ENCODE results near the gene H6PD. TPM values are rescaled to one million over a fixed set of nuclear protein-coding genes. Genes with fewer than 3 reads are reported as not detected.
A peak's percentile ranks its signal among the peaks of the same experiment; 100 is the strongest.

The H6PD gene
- total and polyA plus RNA-seq, 4 donors: 4.8 to 65.4 (median 40.2) TPM

DNA sequence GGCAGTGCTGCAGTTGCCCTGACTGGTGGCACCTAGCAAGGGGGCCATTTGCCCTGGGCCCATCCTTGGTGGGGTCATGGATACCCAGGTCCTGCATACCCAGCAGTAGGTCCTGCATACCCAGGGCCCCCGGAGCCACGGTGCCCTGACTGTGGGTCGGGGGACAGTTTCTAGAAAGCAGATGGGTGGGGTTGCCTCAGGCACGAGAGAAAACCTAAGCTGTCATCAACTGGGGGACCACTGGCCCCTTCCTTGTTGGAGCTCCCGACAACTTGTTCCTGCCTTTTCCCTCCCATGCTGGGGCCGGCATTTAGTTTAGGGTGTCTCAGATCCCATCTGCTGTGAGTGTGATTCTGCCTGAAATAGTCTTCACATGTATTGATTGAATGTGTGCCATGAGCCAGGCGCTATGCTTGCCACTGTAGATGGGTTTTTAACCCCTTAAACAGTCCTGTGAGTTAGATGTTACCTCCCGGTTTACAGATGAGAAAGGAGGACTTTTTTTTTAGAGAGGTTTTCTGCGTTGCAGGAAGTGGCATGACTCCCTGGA, 73.7 kb downstream of the H6PD start:
- H3K4me3 ChIP-seq (ENCODE audit: low read length in 2 of 2): no peak overlapping the region
- DNase-seq (no peak), ATAC-seq (ENCODE audit: low FRiP score) (no peak)
- no peaks in the 10 kb centered on the region for H3K9me3 ChIP-seq (ENCODE audit: control insufficient read depth, low read length)
- peaks cover 0 to 2% of the 10 kb centered on the region in 2 donors for H3K4me1 ChIP-seq (ENCODE audit: control insufficient read depth in 1 of 2, insufficient read depth in 2 of 2, low read length in 2 of 2)
- H3K36me3 ChIP-seq (ENCODE audit: control insufficient read depth in 1 of 2, insufficient read depth in 2 of 2, low read length in 1 of 2): no peaks in the 10 kb centered on the region
- 34 to 36% methylated on average over 9 of the region's 9 CpGs for WGBS, 2 donors
- H3K27ac ChIP-seq (ENCODE audit: low read depth in 1 of 2, low read length in 2 of 2): no peak overlapping the region
- no peaks in the 10 kb centered on the region for H3K27me3 ChIP-seq (ENCODE audit: control insufficient read depth in 1 of 2, insufficient read depth in 2 of 2, low read length in 1 of 2)
- intact Hi-C loops (cut with DNase I): no loop called here

DNA sequence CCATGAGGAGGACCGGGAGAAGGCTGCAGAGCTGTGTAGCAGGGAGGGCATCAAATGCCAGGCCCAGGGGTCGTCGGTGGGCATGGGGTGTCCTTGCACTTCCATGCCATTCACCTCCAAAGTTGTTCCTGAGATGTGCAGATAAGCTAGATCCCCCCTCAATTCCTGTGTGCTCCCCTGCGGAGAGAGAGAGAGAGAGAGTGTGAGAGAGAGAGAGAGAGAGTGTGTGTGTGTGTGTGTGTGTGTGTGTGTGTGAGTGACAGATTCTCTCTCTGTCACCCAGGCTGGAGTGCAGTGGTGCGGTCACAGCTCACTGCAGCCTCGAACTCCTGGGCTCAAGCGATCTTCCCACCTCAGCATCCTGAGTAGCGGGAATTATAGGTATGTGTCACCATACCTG, 74.5 kb downstream of the H6PD start:
- Histone ChIP-seq H3K27ac (ENCODE audit: low read depth in 1 of 2, low read length in 2 of 2) (no peak overlapping the region), H3K4me3 (ENCODE audit: low read length in 2 of 2) (no peak overlapping the region), H3K4me1 (ENCODE audit: control insufficient read depth in 1 of 2, insufficient read depth in 2 of 2, low read length in 2 of 2) (no peaks in the 10 kb centered on the region), H3K27me3 (ENCODE audit: control insufficient read depth in 1 of 2, insufficient read depth in 2 of 2, low read length in 1 of 2) (no peaks in the 10 kb centered on the region), H3K9me3 (ENCODE audit: control insufficient read depth, low read length) (no peaks in the 10 kb centered on the region), H3K36me3 (ENCODE audit: control insufficient read depth in 1 of 2, insufficient read depth in 2 of 2, low read length in 1 of 2) (no peaks in the 10 kb centered on the region)
- DNase-seq: no peak
- WGBS, 2 donors: 87 to 89% methylated on average over 8 of the region's 8 CpGs
- ATAC-seq (ENCODE audit: low FRiP score): no peak
- intact Hi-C loops (cut with DNase I): no loop called here

DNA sequence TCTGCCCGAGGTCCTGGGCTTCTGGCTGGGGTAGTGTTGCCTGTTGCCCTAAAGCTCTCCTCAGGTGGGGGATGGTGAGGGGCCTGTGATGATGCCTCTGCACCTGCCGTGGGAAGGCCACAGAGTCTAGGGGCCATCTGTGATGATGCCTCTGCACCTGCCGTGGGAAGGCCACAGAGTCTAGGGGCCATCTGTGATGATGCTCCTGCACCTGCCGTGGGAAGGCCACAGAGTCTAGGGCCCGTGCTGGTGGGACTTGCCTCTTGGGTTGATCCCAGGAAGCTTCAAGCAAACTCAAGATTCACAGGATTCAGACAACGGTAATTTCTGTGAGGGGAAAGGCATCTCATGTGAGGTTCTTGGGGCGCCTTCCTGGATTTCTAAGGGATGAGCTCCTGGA, 75.4 kb downstream of the H6PD start:
- Histone ChIP-seq H3K36me3 (ENCODE audit: control insufficient read depth in 1 of 2, insufficient read depth in 2 of 2, low read length in 1 of 2) (no peaks in the 10 kb centered on the region), H3K4me3 (ENCODE audit: low read length in 2 of 2) (no peak overlapping the region), H3K9me3 (ENCODE audit: control insufficient read depth, low read length) (no peaks in the 10 kb centered on the region), H3K27ac (ENCODE audit: low read depth in 1 of 2, low read length in 2 of 2) (no peak overlapping the region), H3K4me1 (ENCODE audit: control insufficient read depth in 1 of 2, insufficient read depth in 2 of 2, low read length in 2 of 2) (no peaks in the 10 kb centered on the region), H3K27me3 (ENCODE audit: control insufficient read depth in 1 of 2, insufficient read depth in 2 of 2, low read length in 1 of 2) (no peaks in the 10 kb centered on the region)
- ATAC-seq (ENCODE audit: low FRiP score): no peak
- intact Hi-C loops (cut with DNase I): no loop called here
- no peak for DNase-seq
- WGBS, 2 donors: 72 to 78% methylated on average over 7 of the region's 7 CpGs

DNA sequence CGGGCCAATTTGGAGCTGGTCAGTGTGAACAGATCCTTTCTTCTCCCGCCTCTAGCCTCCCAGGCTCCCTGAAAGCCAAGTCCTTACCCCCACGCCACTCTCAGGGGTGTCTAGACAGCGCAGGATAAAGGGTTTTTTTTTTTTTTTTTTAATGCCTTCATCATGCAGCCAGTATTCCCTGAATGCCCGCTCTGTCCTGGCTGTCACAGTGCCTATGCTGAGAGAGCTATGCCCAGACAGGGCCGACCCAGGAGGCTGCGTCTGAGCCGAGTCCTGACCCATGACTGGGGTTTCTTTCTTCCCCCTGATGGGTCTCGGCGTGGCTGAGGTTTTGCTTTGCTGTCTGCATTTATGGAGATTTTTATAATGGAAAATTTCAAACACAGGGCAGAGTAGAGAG, 76.5 kb downstream of the H6PD start:
- Histone ChIP-seq H3K9me3 (ENCODE audit: control insufficient read depth, low read length) (no peaks in the 10 kb centered on the region), H3K27me3 (ENCODE audit: control insufficient read depth in 1 of 2, insufficient read depth in 2 of 2, low read length in 1 of 2) (no peaks in the 10 kb centered on the region), H3K27ac (ENCODE audit: low read depth in 1 of 2, low read length in 2 of 2) (no peak overlapping the region), H3K4me3 (ENCODE audit: low read length in 2 of 2) (no peak overlapping the region), H3K4me1 (ENCODE audit: control insufficient read depth in 1 of 2, insufficient read depth in 2 of 2, low read length in 2 of 2) (no peaks in the 10 kb centered on the region), H3K36me3 (ENCODE audit: control insufficient read depth in 1 of 2, insufficient read depth in 2 of 2, low read length in 1 of 2) (no peaks in the 10 kb centered on the region)
- ATAC-seq (ENCODE audit: low FRiP score) (no peak), DNase-seq (no peak)
- 16 to 19% methylated on average over 10 of the region's 10 CpGs for WGBS, 2 donors
- intact Hi-C loops (cut with DNase I): no loop called here

DNA sequence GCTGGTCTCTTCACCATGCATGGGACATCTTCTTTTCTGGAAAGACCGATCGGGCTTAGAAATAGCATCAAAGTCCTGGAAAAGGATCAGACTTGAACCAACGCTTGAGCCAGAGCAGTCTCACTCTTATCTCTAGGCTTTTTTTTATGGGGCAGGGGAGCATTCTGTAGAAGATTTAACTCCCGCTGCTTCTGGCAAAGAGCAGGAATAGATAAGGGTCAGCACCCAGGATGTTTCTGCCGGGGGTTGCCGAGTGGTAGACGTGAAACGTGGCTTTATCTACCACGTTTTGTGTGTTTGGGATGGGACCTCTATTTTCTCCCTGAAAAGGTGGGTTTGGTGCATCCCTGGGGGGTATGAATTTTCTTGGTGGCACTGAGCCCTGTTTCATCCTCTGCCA, 76.9 kb downstream of the H6PD start:
- intact Hi-C loops (cut with DNase I): no loop called here
- Histone ChIP-seq H3K4me3 (ENCODE audit: low read length in 2 of 2) (no peak overlapping the region), H3K4me1 (ENCODE audit: control insufficient read depth in 1 of 2, insufficient read depth in 2 of 2, low read length in 2 of 2) (no peaks in the 10 kb centered on the region), H3K9me3 (ENCODE audit: control insufficient read depth, low read length) (no peaks in the 10 kb centered on the region), H3K27me3 (ENCODE audit: control insufficient read depth in 1 of 2, insufficient read depth in 2 of 2, low read length in 1 of 2) (no peaks in the 10 kb centered on the region), H3K36me3 (ENCODE audit: control insufficient read depth in 1 of 2, insufficient read depth in 2 of 2, low read length in 1 of 2) (no peaks in the 10 kb centered on the region), H3K27ac (ENCODE audit: low read depth in 1 of 2, low read length in 2 of 2) (peak overlapping the region in 1 of 2 donors; percentile 11)
- 8 to 18% methylated on average over 9 of the region's 9 CpGs for WGBS, 2 donors
- DNase-seq: no peak
- no peak for ATAC-seq (ENCODE audit: low FRiP score)

DNA sequence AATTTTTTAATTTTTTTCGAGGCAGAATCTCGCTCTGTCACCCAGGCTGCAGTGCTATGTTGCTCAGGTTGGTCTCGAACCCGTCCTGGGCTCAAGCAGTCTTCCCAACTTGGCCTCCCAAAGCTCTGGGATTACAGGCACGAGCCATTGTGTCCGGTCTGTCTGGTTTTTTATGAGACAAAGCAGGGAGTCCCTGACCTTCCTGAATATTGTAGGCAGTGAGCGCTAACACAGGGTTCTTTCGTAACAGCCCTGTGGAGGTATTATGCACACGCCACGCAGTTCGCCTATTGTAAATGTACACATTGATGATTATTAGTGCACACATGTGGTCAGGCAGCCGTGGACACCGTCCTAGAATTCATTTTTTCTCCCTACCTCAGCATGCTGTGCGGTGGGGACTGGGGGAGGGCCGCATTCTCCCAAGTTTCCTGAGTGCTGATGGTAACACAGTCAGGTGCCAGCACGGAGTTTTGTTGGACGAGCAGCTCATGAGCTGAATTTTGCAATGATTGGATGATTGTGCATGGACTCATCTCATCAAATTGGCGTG, 77.7 kb downstream of the H6PD start:
- Histone ChIP-seq H3K4me1 (ENCODE audit: control insufficient read depth in 1 of 2, insufficient read depth in 2 of 2, low read length in 2 of 2) (no peaks in the 10 kb centered on the region), H3K27ac (ENCODE audit: low read depth in 1 of 2, low read length in 2 of 2) (no peak overlapping the region), H3K9me3 (ENCODE audit: control insufficient read depth, low read length) (no peaks in the 10 kb centered on the region), H3K36me3 (ENCODE audit: control insufficient read depth in 1 of 2, insufficient read depth in 2 of 2, low read length in 1 of 2) (no peaks in the 10 kb centered on the region), H3K27me3 (ENCODE audit: control insufficient read depth in 1 of 2, insufficient read depth in 2 of 2, low read length in 1 of 2) (no peaks in the 10 kb centered on the region), H3K4me3 (ENCODE audit: low read length in 2 of 2) (no peak overlapping the region)
- 66 to 70% methylated on average over 18 of the region's 18 CpGs for WGBS, 2 donors
- ATAC-seq (ENCODE audit: low FRiP score): no peak
- intact Hi-C loops (cut with DNase I): no loop called here
- DNase-seq: no peak

DNA sequence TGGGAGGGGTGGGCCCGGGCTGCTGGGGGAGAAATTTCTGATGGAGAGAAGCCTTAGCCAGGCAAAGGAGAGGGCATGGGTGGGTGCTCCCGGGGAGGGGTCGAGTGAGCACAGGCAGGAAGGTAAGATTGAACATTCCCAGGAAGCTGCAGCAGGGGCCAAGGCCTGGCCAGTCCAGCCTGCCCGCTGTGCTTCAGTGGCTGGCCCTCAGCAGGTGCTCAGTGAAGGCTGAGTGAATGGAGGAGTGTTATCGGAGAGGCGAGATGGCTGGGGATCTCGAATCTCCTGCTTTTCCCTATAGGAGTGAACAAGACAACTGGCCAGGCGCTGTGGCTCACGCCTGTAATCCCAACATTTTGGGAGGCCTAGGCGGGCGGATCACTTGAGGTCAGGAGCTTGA, 79.0 kb downstream of the H6PD start:
- H3K9me3 ChIP-seq (ENCODE audit: control insufficient read depth, low read length): no peaks in the 10 kb centered on the region
- H3K27ac ChIP-seq (ENCODE audit: low read depth in 1 of 2, low read length in 2 of 2): no peak overlapping the region
- no peaks in the 10 kb centered on the region for H3K36me3 ChIP-seq (ENCODE audit: control insufficient read depth in 1 of 2, insufficient read depth in 2 of 2, low read length in 1 of 2)
- intact Hi-C loops (cut with DNase I): no loop called here
- no peak for DNase-seq
- no peak overlapping the region for H3K4me3 ChIP-seq (ENCODE audit: low read length in 2 of 2)
- H3K27me3 ChIP-seq (ENCODE audit: control insufficient read depth in 1 of 2, insufficient read depth in 2 of 2, low read length in 1 of 2): no peaks in the 10 kb centered on the region
- ATAC-seq (ENCODE audit: low FRiP score): no peak
- 87 to 88% methylated on average over 11 of the region's 11 CpGs for WGBS, 2 donors
- H3K4me1 ChIP-seq (ENCODE audit: control insufficient read depth in 1 of 2, insufficient read depth in 2 of 2, low read length in 2 of 2): no peaks in the 10 kb centered on the region

DNA sequence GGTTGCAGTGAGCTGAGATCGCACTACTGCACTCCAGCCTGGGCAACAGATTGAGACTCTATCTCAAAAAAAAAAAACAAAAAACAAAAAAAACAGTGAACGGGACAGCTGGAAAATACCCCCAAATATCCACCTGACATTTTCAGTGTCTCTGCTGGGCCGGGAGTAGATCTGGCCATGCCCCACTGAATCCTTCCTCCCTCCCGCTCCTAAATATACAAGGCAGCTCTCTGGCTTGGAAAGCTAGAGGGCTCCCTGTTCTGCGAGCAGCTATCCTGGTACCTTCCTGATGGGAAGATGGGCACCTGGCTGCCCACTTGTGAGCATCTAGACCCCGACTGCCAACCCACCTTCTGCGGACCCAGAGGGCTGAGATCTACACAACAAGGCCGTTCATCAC, 79.5 kb downstream of the H6PD start:
- Histone ChIP-seq H3K36me3 (ENCODE audit: control insufficient read depth in 1 of 2, insufficient read depth in 2 of 2, low read length in 1 of 2) (no peaks in the 10 kb centered on the region), H3K27ac (ENCODE audit: low read depth in 1 of 2, low read length in 2 of 2) (peak overlapping the region in 1 of 2 donors; percentile 4), H3K9me3 (ENCODE audit: control insufficient read depth, low read length) (no peaks in the 10 kb centered on the region), H3K4me1 (ENCODE audit: control insufficient read depth in 1 of 2, insufficient read depth in 2 of 2, low read length in 2 of 2) (no peaks in the 10 kb centered on the region), H3K4me3 (ENCODE audit: low read length in 2 of 2) (no peak overlapping the region), H3K27me3 (ENCODE audit: control insufficient read depth in 1 of 2, insufficient read depth in 2 of 2, low read length in 1 of 2) (no peaks in the 10 kb centered on the region)
- 58% methylated on average over 8 of the region's 8 CpGs for WGBS, 2 donors
- DNase-seq (no peak), ATAC-seq (ENCODE audit: low FRiP score) (no peak)
- intact Hi-C loops (cut with DNase I): no loop called here

DNA sequence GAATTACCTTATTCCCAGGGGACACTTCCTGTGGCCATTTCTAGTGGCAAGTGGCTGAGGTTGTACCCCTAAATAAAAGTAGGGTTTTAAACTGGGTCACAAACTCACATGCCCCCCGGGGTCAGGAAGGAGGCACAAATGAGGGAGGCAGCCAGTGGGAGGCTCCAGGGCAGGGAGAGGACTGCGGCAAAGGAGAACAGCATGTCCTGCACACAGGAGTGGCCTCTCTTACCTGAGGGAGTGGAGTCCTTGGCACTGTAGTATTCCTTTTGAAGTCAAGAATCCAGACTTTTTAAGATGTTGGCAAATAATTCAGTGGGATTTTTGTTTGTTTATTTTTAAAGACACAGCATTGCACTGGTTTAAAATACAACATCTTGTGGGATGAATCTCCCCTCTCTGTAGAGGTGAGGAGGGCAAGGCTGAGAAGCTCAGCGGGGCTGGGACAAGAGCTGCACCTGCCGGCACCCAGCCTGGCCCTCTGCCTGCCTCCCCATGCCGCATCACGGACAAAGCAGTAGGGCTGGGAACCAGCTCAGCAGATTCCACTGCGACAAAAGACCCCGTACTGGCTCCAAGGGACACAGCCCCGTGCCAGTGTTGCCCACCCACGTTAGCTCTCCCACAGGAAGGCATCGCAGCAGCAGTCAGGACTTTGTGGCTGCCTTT, 80.3 kb downstream of the H6PD start:
- no peaks in the 10 kb centered on the region for H3K27me3 ChIP-seq (ENCODE audit: control insufficient read depth in 1 of 2, insufficient read depth in 2 of 2, low read length in 1 of 2)
- 71% methylated on average over 11 of the region's 11 CpGs for WGBS, 2 donors
- ATAC-seq (ENCODE audit: low FRiP score): no peak
- H3K9me3 ChIP-seq (ENCODE audit: control insufficient read depth, low read length): no peaks in the 10 kb centered on the region
- no peaks in the 10 kb centered on the region for H3K4me1 ChIP-seq (ENCODE audit: control insufficient read depth in 1 of 2, insufficient read depth in 2 of 2, low read length in 2 of 2)
- H3K36me3 ChIP-seq (ENCODE audit: control insufficient read depth in 1 of 2, insufficient read depth in 2 of 2, low read length in 1 of 2): no peaks in the 10 kb centered on the region
- H3K27ac ChIP-seq (ENCODE audit: low read depth in 1 of 2, low read length in 2 of 2): peak overlapping the region in 1 of 2 donors; percentile 55
- no peak overlapping the region for H3K4me3 ChIP-seq (ENCODE audit: low read length in 2 of 2)
- intact Hi-C loops (cut with DNase I): no loop called here
- DNase-seq: no peak

All from aorta (tissue), 5 donors.